DMS53 treated with DMSO at 0.1 percent for 48 hours (cell line): ENCODE results near the gene PPP2R5C.

ENCODE experiments used
- DNase-seq: peaks from one replicate; lab custom pipeline; 2025; ENCODE audit not compliant: unreplicated experiment; lab: John Stamatoyannopoulos, UW

PPP2R5C gene

DNA sequence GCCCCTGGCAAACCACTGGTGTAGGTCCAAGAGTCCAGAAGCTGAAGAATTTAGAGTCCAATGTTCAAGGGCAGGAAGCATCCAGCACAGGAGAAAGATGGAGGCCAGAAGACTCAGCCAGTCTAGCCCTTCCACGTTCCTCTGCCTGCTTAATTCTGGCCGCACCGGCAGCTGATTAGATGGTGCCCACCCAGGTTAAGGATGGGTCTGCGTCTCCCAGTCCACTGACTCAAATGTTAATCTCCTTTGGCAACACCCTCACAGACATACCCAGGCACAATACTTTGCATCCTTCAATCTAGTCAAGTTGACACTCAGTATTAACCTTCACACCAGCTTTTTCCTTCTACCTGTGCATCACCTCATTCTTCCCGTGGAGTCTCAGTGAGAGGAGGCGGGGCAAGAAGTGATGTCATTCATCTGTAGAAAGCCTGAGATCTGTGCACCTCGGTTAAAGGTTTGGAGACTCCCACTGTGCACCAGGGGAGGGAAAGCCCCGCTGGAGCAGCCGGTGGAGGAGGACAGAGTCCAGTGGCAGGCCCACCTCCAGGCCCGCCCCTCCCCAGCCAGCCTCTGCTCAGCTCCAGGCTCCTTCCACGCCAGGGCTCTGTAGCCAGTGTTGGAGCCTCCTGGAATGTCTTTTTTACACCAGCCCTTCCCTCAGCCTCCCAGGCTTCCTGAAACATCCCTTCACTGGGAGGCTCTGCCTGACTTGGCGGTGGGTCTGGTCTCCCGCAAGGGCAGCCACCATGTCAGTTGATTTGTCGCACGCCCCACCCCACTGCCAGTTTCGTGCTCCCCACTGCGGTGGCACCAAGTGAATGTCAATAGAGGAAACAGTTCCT, 122.8 kb downstream of the PPP2R5C start:
- DNase-seq = no peak

DNA sequence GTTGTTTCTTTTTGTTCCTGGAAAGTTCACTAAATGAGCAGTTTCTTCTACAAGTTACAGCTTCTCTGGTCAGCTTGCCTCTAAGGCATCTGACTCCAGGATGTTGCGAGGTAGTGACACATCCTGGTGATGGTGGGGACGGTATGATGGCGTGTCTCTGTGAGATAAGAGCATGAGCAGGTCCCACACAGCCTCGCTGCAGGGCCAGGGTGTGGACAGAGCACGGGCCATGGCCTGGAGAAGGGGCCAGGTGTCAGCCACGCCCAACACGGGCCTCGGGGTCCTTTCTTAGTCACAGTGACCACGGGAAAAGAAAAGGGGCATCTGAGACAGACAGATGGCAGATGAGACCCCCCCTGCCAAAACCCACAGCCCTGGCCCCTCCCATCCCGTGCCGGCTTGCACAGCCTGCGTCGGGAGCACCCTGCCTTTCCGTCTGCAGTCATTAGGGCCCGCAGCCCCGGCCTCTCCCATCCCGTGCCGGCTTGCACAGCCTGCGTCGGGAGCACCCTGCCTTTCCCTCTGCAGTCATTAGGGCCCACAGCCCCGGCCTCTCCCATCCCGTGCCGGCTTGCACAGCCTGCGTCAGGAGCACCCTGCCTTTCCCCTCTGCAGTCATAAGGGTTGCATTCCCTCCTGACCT, 123.5 kb downstream of the PPP2R5C start:
- no peak for DNase-seq

- no peak for DNase-seq
These were observed 125.7 kb downstream of the PPP2R5C start for GRCh38 chr14:101887219-101887618.

DNA sequence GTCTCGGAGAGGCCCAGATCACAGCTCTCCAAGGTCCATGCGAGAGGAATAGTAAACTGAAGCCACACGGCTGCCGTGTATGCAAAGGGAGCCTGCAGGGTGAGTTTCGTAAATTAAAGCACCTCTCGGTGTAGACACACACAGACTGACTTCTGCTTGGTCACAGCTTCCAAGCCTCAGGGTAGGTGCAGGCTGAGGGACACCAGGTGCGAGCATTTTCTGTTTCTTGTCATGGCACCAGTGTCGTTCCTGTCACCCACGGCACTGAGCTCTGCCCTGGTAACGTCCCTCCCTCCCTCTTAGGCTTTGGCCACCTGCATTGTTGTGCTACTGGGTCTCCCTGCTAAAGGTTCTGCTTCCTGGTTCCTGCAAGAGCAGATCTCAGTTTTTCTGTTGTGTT, 126.7 kb downstream of the PPP2R5C start:
- no peak for DNase-seq

GRCh38 chr14:101889366-101889765, 127.9 kb downstream of the PPP2R5C start:
- DNase-seq = no peak

GRCh38 chr14:101889898-101890297, 128.4 kb downstream of the PPP2R5C start:
- DNase-seq = no peak

DNA sequence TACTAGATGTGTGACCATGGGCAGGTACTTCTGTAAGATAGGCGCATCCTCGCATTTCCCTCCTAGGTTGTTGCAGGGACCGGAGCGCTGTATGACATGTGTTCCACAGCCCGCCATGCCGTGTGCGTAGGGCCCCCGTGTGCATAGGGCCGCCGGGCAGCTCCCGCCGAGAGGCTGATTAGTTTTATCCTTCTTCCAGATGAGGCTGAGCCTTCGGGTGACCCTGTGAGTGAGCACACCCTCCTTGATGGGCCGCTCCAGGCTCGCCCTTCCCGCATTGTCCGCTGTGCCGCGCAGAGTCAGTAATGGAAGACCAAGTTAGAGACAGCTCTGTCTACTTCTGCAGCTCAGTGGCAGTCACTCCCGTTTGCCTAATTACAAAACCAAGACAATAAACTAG, 130.0 kb downstream of the PPP2R5C start:
- no peak for DNase-seq

- no peak for DNase-seq
These were observed 132.2 kb downstream of the PPP2R5C start for GRCh38 chr14:101893759-101894158.

DNA sequence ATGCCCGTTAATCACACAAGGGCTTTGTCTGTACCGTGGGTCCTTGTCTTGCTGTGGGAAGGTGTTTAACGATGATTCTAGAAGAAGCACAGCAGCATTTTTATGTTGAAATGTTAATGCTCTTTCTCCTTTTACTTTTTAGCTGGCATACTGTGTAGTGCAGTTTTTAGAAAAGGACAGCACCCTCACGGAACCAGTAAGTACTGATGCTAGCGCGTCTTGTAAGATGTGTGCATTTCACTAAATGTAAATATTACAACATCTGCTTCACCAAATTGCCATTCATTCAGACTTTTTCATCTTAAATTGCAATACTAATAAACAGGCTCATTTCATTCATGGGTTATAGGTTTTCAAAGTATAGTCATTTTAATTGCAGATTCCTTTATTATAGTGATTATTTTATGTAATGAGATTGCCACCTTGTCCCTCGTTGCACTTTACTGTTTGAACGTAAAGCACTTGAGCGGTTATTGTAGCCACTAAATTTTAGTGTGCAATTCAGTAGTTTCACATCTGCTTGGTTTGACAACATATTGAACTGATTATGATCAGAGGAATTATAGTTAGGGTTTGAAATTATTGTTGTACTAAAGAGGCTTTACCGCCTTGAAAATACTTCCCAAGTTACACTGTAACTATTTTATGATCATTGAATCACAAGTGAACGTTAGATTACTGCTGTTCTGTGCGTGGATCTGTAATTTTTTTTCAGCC, 133.0 kb downstream of the PPP2R5C start:
- no peak for DNase-seq

- DNase-seq = no peak
These were observed 133.7 kb downstream of the PPP2R5C start for GRCh38 chr14:101895256-101895655.

DNA sequence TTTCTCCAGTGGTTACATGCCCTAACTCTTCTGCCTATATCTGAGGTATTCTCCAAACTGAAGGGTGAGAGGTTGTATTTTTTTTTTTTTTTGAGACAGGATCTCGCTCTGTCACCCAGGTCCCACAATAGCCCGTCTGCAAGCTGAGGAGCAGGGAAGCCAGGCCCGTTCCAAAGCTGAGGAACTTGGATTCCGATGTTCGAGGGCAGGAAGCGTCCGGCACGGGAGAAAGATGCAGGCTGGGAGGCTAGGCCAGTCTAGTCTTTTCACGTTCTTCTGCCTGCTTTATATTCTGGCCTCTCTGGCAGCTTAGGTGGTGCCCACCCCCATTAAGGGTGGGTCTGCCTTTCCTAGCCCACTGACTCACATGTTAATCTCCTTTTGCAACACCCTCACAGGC, 135.8 kb downstream of the PPP2R5C start:
- no peak for DNase-seq

DNA sequence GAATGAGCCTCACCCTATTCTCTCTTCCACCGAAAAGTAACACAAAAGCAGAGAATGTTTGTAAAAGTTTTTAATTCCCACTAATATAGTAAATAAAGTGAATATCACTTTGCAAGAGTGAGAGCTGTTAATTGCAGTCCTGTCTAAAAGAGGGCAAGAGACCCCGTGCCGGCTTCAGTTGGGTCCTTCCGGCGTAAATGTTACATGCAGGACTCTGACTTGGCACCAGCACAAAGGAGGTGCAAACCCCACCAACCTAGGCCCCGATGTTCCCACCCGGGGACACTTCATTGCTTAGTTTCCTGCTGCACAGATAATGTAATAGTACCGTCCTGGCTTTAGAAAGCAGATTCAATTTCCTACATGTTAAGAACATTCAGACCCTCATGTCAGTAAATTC, 136.9 kb downstream of the PPP2R5C start:
- DNase-seq = no peak

GRCh38 chr14:101899263-101899662, 137.8 kb downstream of the PPP2R5C start:
- no peak for DNase-seq

DNA sequence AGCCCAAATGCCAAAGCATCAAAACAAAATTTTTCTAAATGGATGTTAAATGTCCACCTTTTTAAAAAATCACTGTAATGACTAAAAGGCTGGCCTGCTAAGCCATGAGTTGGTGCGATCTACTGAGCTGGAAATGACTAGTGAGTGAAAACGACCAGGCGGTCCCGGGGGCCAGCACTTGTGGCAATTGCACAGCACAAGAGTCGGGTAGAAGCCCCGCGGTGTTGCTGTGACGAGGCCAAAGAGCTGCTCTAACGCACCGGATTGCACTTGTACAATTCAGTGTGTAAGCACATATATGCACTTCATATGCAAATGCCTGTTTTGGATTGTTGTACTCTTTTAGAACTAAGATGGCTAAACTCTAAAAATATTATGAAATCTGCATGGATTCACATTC, 138.7 kb downstream of the PPP2R5C start:
- no peak for DNase-seq

GRCh38 chr14:101903111-101903561, 141.6 kb downstream of the PPP2R5C start:
- DNase-seq = no peak

GRCh38 chr14:101905614-101906013, 144.1 kb downstream of the PPP2R5C start:
- DNase-seq = no peak

GRCh38 chr14:101906645-101907044, 145.1 kb downstream of the PPP2R5C start:
- DNase-seq = no peak

DNA sequence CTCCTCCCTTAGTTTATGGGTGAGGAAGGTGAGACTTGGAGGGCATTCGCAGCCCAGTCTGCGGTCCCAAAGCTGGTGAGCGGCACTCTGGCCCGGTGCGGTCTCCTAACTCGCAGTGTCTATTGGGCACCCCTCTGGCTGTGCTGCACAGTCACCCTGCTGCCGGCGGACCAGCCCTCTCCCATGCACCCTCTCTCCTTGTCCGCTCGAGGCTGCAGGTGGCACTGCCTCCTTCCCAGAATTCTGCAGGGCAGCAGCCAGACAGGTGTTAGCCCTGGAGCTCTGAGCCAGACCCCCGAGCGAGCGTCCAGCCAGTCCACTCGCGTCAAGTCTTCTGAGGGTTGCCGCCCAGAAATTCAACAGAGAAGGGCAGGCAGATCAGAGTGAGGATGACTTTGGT, 146.1 kb downstream of the PPP2R5C start:
- DNase-seq = no peak

DNA sequence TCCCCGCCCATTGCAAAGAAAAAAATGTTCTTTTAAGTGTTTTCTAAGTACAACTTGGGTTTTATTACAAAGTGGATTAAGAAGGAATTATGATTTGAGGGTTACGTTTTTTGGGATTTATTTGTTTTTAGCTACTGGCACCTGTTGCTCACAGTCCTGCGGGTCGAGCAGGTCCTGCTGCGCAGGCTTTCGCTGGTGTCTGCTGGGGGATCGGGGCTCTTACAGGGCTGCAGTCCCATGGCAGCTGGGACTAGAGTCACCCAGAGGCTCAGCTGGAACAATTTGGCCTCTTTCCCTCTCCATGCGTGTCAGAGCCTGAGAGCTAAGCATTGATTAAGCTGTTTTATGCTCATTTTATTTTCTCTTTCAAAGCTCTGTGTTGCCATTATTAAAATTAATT, 147.3 kb downstream of the PPP2R5C start:
- DNase-seq = no peak

DNA sequence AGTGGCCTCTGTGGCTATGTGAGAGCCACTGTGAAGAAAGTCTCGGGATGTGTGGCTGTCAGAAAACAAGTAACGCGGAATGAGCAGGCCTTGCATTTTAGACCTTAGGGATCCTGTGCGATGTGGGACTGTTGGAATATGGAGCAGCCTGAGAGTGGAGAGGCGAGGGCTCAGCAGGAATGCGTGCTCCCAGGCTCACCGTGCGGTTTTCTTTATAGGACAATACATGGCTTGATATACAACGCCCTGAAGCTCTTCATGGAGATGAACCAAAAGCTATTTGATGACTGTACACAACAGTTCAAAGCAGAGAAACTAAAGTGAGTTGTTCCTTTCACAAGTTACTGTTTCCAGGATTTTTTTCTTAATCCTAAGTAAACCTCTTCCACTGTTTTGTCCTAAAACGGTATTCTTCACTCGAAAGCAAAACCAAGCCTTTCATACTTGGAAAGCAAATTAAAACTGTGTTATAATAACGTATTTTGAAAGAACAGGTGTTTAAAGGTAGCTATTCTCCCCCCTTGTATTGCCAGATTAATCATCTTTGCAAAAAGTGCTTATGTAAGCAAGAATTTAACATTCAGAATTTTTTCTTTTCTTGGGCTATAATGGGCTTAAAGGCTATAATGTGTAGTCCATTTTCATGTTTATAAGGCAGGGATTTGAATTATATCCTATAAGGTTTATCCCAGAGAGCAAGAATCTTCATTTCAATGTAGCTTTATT, 148.0 kb downstream of the PPP2R5C start:
- no peak for DNase-seq

- DNase-seq = no peak
These were observed 151.3 kb downstream of the PPP2R5C start for GRCh38 chr14:101912841-101913240.
